ENCODE results near the gene SPDYE9. TPM values are rescaled to one million over a fixed set of nuclear protein-coding genes. Genes with fewer than 3 reads are reported as not detected.
"Not testable (repeated sequence)": the region's sequence is repeated elsewhere in the genome, so short reads cannot be mapped to it uniquely, and the experiment has no call there.

SPDYE9 gene, protein sequence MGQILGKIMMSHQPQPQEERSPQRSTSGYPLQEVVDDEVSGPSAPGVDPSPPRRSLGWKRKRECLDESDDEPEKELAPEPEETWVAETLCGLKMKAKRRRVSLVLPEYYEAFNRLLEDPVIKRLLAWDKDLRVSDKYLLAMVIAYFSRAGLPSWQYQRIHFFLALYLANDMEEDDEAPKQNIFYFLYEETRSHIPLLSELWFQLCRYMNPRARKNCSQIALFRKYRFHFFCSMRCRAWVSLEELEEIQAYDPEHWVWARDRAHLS
- not detected in 2 replicates for total RNA-seq (2014; rRNA removed; shearing (Covaris generic))
- polyA plus RNA-seq (2015; cell fraction: cytosol; rRNA removed): 0.13 TPM in 1 of 2 replicates, not detected in the other
- polyA plus RNA-seq (2015; cell fraction: nucleus; rRNA removed): 0.57 and 0.69 TPM in 2 replicates

GRCh38 chr7:73085938-73086337, at the start of gene SPDYE9:
SPDYE9 (minus strand) TSS chr7:73086038; CDS start chr7:73084238, 1,800 bp downstream.
- DNase-seq (ENCODE audit: low read depth, low spot score); in situ Hi-C loops (cut with HindIII; ENCODE audit: low pct_unique_long_range_greater_than_20kb, low sequenced_read_pairs): not testable (repeated sequence)

GRCh38 chr7:73134866-73135265, 49.0 kb upstream of the SPDYE9 start:
- DNase-seq (ENCODE audit: low read depth, low spot score); in situ Hi-C loops (cut with HindIII; ENCODE audit: low pct_unique_long_range_greater_than_20kb, low sequenced_read_pairs): not testable (repeated sequence)

- DNase-seq (ENCODE audit: low read depth, low spot score); in situ Hi-C loops (cut with HindIII; ENCODE audit: low pct_unique_long_range_greater_than_20kb, low sequenced_read_pairs): not testable (repeated sequence)
Observed at GRCh38 chr7:73132651-73133217, 46.9 kb upstream of the SPDYE9 start.

- DNase-seq (ENCODE audit: low read depth, low spot score); in situ Hi-C loops (cut with HindIII; ENCODE audit: low pct_unique_long_range_greater_than_20kb, low sequenced_read_pairs): not testable (repeated sequence)
Observed at GRCh38 chr7:73130612-73131011, 44.8 kb upstream of the SPDYE9 start.

DNA sequence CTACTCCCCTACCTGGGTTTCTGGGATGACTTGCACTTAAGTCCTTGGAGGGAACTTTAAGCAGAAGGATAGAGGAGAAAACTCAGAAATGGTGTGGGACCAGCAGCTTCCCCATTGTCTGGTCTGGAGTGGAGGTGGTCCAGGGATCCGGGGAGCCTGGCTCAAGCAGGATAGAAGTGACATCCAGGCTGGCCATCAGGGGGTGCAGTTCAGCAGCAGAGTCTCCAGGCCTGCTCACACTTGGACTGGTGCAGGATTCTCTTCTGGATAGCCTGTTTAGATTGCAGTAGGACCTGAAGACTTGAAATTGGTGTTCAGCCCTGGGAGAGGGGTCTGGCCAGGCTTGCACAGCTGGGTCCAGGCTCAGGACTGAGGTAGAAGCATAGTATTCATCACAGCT, 38.3 kb upstream of the SPDYE9 start:
- DNase-seq (ENCODE audit: low read depth, low spot score); in situ Hi-C loops (cut with HindIII; ENCODE audit: low pct_unique_long_range_greater_than_20kb, low sequenced_read_pairs): not testable (repeated sequence)

DNA sequence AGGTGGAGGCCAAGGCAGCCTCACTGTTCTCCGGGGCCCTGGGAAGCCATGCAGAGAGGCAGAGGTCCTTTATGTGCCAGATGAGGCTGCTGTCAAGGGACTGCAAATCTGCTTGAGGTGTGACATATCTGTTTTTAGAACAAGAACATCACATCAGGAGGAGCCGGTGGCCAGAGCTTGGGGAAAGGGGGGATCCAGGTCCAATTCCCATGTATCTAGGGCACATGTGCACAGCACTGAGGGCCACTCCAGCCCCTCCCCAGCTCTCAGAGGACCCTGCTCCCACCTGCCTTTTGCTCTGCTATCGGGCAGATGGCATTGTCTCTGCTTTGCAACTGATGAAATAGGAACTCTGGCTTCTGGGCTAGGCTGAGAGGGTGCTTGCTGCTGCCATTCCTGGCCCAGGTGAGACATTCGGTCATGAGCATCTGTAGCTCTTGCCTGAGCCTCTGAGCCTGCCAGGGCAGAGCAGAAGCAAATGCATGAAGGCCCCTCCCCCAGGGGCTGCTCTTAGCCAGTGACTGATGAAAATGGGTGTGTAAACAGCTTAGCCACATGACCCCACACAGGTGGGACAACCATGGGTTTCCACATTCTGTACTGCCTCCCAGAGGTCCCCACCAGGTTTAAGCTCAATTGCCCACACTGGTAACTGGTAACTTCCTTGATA, 37.1 kb upstream of the SPDYE9 start:
- in situ Hi-C loops (cut with HindIII; ENCODE audit: low pct_unique_long_range_greater_than_20kb, low sequenced_read_pairs): not testable (repeated sequence)

DNA sequence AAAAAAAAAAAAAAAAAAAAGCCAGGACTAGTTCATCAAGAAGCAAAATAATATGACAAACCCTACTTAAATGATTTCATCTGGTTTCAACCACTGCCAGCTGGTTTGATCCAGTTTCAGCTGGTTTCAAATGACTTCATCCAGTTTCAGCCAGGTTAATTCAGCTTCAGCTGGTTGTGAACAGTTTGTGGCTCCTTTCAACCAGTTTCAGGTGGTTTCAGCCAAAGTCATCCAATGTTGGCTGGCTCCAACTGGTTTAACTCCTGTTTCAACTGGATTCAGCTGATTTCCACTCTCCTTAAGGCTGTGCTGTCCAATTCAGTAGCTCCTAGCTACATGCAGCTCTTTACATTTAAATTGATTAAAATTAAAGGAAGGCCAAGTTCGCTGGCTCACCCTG, 32.3 kb upstream of the SPDYE9 start:
- DNase-seq (ENCODE audit: low read depth, low spot score); in situ Hi-C loops (cut with HindIII; ENCODE audit: low pct_unique_long_range_greater_than_20kb, low sequenced_read_pairs): not testable (repeated sequence)

More for the DNA sequence above, 37.1 kb upstream of the SPDYE9 start:
- not testable (repeated sequence) for DNase-seq (ENCODE audit: low read depth, low spot score)

GRCh38 chr7:73057811-73058210, 28.0 kb downstream of the SPDYE9 start, which contains the start of gene SPDYE11:
SPDYE11 (minus strand) TSS chr7:73057911; CDS start chr7:73056111, 1,800 bp downstream.
- in situ Hi-C loops (cut with HindIII; ENCODE audit: low pct_unique_long_range_greater_than_20kb, low sequenced_read_pairs); DNase-seq (ENCODE audit: low read depth, low spot score): not testable (repeated sequence)

DNA sequence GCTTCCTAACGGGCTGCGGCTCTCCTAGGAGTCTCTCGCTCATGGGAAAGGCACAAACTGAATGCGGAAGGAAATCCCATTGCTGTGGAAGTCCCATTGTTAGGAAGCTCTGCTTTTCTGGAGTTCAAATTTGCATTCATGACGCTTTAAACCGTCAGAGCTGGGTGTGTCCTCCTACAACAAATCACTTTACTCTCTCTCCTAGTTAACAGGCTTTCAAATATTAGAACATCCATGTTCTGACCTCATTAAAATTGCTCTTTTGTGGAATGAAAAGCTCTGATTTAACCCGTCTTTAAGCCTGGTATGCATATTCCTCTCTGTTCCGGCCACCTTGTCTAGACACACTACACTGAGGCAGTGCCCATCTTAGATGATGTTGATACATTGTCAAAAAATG, 56.2 kb downstream of the SPDYE9 start, which contains the start of gene SPDYE8:
Gene SPDYE8 (minus strand): TSS at position 101 of the 400 bp plus-strand sequence. CDS start 1,800 bp downstream, outside the sequence.
- in situ Hi-C loops (cut with HindIII; ENCODE audit: low pct_unique_long_range_greater_than_20kb, low sequenced_read_pairs): not testable (repeated sequence)

More for the DNA sequence above, 56.2 kb downstream of the SPDYE9 start, which contains the start of gene SPDYE8:
- not testable (repeated sequence) for DNase-seq (ENCODE audit: low read depth, low spot score)

Small RNAs within 50 kb of the gene (small RNA-seq; reads per million reads assigned to genes)
- gene RF00019: 0 reads per million in 2 experiments

Other genes with a start within 250 kb of the SPDYE9 start
- gene POM121, start 160.9 kb downstream of the SPDYE9 start, total RNA-seq (2014; rRNA removed; shearing (Covaris generic)): 9.2 and 12.8 TPM in 2 replicates
- gene TRIM74, start 116.6 kb downstream of the SPDYE9 start, total RNA-seq (2014; rRNA removed; shearing (Covaris generic)): not detected in 2 replicates
- not detected in 2 replicates for gene SPDYE8, start 56.3 kb downstream of the SPDYE9 start, total RNA-seq (2014; rRNA removed; shearing (Covaris generic))
- gene SPDYE11, start 28.1 kb downstream of the SPDYE9 start, total RNA-seq (2014; rRNA removed; shearing (Covaris generic)): not detected in 2 replicates
- gene NSUN5, start 222.8 kb upstream of the SPDYE9 start, total RNA-seq (2014; rRNA removed; shearing (Covaris generic)): 67.4 and 69.0 TPM in 2 replicates
- gene TRIM50, start 242.0 kb upstream of the SPDYE9 start, total RNA-seq (2014; rRNA removed; shearing (Covaris generic)): not detected in 2 replicates
- not detected in 2 replicates for gene FKBP6, start 242.1 kb upstream of the SPDYE9 start, total RNA-seq (2014; rRNA removed; shearing (Covaris generic))

Data from SK-MEL-5 (cell line).